Femur (tissue), 1 donor: ENCODE measurements around the gene PTGES2.
A peak's percentile ranks its signal among the peaks of the same experiment; 100 is the strongest.

Source experiments
- DNase-seq: peaks from one replicate; pipeline ENCODE4 v3.0.0-alpha.2; 2017

Gene PTGES2

DNA sequence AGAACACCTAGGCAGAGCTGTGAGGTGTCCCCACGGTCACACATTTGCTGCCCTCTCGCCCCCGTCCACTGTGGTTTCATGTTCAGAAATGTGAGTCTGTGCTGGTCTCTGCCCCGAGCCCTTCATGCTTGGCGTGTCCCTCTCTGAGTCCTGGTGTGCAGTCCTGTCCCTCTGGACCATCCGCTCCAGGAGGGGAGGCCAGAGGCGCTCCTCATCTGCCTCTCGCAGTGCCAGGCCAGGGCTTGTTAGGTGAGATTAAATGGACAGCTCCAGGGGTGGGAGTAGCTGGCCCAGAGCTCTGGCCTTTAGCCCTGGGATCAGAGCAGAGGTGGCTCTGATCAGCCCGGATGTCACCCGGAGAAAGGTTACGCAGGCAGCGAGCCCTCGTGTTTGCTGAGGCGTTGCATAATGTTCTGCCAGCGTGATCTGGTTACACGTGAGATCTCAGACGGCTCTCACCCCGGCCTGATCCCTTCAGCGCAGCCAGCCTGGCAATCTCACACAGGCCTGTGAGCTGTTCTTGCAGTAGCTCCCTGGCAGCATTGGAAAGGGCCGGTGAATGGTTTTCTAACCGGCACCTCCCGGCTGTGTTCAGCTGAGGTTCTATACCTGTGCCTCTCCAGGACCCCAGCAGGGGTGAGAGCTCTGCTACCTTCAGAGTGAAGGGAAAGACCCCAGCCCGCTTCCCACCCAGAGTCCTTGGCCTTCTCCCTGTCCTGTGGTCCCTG lies 24.5 kb downstream of the PTGES2 start:
- peak; percentile 18 for DNase-seq

DNA sequence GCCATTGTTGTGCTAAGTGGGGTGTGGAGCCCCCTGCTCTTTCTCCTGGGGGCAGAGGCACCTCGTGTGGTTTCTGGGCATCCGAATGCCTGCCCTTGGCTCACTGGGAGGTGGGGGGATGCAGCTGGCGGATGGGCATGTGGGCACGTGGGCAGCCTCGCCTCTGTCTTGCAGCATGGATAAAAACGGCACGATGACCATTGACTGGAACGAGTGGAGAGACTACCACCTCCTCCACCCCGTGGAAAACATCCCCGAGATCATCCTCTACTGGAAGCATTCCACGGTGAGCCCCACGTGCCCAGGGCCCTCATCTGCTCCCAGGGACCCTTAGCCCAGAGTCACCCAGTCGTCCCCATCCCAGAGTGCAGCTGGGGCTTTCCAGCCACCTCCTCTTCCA lies 25.3 kb downstream of the PTGES2 start:
- peak; percentile 18 for DNase-seq

DNA sequence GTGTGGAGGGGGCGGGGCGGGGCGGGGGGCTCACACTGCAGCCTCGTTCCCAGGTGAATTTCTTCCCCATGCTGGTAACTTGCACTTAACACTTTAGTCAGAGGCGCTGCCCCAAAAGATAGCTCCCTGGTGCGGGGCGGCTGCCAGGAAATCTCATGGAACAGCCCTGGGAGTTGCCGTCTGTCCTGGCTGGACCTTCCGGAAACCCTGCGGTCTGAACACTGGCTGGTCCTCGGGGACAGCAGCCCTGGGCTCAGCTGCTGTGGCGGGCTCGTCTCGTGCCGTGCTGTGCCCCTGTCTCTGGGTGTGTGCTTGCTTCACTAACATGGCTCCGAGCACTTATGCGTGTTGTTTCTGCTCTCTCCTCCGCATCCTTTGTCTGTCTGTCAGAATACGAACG lies 25.8 kb downstream of the PTGES2 start:
- DNase-seq, result peak; percentile 18

DNA sequence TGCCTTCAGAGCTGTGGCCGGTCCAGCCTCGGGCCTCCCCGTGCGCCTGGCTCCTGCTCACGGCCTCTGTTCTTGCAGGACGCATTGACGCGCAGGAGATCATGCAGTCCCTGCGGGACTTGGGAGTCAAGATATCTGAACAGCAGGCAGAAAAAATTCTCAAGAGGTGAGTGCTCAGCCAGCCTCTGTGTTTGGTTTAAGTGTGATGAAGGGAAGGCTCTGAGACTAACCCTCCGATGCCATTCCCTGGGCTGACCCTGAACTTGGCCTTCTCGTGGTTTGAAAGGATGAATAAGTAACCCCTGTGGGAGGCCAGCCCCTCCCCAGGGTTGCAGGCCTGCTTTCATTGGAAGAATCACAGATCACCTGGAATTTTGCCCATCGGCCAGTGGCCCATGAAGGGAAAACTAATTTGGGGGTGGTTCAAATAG lies 26.3 kb downstream of the PTGES2 start:
- peak; percentile 19 for DNase-seq

DNA sequence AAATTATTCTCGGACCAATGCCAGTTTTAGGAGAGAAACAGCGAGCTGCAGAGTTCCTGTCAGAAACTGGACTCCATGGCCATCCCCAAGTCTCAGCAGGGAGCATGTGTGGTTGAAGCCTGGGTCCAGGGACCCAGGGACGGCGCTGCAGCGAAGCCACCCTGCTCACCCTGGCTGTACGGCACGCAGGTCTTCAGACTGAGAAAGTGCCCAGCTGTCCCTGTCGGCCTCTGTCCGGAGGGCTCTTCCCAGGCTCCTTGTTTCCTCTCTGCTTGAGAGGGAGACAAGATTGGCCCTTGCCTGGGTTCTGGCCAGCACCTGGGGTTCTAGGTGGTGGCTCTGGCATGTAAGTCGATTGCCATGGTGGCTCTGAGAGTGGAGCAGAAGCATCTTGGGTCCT lies 26.9 kb downstream of the PTGES2 start:
- DNase-seq, result peak; percentile 23

DNA sequence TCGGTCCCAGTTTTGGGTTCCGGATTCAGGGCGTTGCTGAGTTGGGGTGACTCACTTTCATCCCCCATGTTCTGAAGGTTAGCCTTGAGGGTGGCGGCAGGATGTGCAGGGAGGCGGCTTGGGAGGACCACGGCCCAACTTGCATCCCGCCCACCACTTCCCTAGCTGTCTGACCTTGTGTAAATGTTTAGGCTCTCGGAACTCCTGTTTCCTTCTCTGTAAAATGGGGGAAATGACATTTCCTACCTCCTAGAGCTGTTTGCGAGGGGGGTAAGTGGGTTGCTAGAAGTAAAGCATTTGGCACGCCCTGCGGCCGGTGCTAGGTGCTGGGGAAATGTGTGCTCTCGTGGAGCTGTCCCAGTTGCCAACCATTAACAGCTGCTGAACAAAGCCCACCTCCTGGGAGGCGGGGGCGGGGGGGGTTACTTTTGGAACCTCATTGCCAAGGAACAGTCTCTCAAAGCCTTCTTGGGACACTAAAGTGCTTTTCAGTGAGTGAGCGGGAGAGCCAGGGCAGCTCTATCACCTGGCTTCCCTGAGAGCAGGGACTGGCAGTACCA lies 27.5 kb downstream of the PTGES2 start:
- DNase-seq, result peak; percentile 47

DNA sequence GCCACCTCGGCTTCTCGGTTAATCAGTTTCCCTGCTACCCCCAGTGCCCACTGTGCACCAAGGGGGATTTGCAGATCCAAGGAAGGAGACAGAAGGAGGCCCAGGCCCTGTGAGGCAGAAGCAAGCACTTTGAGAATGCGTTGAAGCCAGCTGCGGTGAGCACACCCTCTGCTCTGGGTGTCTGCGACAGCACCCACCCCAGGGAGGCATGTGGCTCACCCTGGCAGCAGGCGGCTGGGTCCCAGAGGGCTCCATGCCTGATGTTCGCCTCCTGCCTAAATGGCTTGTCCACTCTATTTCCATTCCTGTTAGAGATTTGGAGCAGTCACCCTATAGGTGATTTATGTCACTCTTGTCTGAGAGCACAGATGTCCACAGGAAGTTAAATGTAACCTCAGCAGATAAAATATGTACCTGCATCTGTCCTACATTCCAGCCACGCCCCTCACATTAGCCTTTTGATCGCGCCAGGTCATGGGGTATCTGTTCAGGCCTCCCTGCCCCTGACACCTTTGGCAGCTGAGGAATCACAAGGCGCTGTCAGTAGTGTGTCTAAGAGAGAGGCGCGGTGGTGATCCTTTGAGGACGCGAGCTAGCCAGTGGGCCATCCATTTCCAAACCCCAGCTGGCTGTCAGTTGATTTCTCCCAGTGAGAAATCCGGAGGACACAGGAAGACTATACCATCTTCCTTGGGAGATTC lies 28.1 kb downstream of the PTGES2 start:
- DNase-seq, result peak; percentile 43

DNA sequence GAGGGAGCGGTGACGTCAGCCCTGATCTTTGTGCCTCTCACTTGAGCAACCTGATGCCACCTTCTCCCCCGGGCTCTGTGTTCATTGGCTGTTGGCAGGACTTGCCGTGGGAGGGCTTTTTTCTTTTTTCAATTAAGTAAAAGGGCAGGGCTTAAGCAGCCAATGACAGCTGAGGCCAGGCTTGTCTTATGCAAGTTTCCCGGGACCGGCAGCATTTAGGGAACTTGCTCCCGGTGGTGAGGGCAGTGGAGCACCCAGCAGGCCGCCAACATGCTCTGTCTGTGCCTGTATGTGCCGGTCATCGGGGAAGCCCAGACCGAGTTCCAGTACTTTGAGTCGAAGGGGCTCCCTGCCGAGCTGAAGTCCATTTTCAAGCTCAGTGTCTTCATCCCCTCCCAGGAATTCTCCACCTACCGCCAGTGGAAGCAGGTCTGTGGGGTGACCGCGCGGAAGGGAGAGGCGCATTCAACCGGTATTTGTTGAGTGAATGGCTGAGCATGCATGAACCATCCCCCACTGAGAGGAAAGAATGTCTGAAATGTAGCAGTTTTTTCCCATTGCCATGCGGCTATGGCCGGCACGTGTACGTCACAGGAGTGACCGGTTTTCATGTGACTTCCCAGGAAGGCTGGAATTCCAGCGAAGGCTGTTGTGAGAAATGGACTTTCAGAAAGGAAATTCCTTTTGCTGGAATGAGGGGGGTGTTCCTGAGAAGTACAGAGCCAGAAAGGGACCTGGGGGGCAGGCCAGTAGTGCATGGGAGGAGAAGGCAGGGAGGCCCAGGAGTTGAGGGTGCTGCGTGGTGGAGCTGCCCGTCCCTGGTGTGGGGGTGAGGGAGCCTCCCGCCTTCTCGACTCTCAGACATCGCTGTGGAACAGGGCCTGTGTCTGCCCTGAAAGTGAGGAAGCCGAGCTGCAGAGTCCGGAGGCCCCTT lies 29.0 kb downstream of the PTGES2 start:
- peak; percentile 92 for DNase-seq

DNA sequence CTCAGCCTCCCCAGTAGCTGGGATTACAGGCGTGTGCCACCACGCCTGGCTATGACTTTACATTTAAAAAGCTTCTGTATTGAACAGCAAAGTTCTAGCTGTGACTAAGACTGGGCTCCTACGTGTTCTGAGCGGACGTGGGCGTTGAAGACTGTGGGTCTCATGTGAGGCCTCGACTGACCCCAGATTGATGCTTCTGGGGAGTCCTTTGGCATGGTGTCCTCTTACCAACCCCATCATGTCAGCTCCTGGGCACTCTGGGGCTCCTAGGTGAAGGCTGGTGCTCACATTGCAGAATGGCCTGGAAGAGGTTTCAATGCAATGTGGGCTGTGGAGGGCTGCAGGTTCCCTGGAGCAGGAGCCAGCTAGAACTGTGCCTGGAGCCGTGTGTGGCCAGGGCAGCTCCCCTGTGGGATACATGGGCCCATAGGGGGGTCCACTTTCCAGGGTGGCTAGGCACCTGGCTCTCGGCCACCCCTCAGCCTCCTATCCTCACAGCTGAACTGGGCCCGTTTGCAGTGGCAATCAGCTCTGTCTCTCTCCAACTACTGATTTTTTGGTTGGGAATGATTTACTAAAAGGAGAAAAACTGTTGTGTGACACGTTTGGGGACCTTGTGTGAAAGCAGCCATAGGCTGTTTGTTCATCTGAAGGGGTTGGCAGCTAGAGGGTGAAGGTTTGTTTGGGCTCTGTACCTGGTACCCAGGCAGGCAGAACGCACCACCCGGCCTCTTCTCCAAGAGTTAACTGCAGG lies 29.8 kb downstream of the PTGES2 start:
- DNase-seq, result no peak

DNA sequence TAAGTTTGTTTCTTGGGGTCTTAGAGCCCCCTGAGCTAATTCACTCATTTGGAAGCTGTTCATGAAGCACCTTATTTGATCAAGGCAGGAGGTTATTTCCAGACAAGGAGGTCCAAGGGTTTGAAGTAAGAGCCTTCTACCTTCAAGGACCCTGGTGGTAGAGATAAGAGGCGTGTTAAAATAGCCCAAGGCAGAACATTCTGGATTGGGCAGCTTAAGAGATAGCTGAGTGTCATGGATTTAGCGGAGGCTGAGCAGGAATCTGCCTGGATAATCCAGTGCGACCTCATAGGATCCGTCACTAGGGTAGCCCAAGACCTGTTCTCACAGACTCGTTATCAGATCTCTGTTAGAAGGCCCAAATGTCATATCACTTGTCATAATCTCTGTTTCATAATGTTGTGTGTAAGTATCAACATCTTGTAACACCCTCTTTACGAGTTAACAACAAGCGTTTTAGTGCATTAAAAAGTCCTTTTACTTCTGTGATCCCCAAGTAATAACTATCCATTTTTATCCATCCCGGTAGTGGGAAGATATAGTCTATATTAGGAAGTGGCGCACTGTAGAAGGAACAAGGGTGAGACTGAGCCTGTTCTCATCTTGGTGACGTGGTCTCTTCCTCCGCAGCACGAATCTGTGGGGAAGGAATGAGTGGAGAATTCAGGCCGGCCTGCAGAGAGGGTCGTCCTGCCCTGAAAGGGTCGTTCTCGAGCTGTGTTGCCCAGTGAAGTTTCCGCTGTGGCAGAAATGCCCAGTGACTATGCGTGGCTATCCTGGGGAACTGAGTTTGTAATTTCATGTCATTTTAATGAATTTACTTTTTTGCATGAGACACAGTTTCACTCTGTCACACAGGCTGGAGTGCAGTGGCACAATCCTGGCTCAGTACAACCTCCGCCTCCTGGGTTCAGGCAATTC lies 30.7 kb downstream of the PTGES2 start:
- no peak for DNase-seq

DNA sequence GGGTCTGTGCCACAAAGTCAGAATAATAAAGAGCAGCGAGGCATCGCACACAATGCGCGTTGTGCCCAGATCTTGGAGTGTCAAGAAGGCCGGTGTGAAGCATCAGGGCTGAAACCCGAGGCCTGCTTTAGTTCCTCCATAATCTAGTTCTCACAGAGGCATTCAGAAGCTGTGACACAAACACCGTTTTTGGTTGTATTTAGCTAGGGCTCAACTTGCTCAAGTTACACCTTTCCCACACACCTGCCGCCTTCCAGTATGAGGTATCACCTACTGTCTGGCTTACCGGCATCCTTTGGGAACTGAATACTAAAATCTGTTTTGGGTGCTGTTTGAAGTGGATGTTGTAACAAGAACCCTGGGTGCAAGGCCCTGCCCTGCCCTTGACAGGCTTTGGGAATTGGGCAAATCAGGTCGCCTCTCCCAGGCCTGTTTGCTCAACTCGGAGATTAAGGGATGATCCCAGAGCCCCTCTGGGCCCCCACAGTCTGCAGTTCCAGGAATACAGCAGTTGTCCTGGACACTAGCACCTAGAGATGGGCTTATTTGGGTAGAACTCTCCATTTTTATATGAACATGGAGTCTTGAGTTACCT lies 32.5 kb downstream of the PTGES2 start:
- DNase-seq, result no peak

DNA sequence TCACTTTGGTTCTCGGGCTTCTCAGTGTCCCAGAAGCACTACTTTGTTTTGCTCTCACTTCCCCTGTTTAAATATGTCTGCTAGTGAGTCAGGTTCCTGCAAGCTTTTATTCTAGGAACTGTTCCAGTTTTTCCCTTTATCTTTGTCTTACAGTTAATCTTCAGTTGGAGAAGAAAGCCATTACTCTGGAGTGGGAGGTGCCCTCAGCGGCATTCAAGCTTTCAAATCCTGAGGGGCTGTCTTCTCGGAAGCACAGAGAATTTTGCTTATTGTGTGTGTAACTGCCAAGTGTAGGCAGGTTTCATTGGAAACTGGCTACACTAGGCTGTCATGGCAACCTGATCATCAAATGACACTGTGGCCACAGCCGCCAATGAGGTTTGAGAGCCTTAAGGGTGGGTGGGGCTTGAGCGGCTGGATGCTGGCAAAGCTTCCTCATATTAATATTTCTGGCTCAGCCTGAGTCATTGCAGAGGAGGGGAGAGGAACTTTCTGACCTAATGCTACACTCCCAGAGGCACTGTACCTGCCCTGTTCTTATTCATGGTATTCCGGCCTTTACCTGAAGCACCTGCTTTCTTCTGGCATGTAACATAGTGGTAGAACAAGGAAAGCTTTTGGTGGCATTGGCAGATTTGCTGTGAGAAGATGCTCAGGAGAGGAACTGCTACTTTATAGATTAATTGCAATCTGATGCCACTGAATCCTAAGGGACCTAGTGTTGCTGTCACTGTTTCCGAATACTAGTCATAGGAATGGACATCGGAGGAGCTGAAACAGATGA lies 33.2 kb downstream of the PTGES2 start:
- peak; percentile 97 for DNase-seq

DNA sequence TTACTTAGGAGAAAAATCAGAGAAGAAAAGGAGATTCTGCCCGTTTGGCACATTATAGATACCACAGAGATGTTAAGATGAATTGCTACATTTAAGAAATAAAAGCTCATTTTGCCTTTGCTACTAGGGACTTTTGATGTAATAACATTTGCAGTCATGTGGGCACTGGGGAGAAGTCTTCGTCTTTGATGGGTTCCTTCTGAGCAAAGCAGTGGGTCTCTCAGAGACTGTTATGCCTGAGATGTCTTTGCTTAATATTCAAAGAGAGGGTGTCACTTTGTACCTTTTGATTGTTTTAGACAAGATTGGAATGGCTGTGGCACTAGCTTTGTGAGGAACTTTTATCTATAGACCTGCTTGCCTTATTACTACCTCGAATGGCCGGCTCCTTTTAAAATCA lies 34.5 kb downstream of the PTGES2 start:
- no peak for DNase-seq

DNA sequence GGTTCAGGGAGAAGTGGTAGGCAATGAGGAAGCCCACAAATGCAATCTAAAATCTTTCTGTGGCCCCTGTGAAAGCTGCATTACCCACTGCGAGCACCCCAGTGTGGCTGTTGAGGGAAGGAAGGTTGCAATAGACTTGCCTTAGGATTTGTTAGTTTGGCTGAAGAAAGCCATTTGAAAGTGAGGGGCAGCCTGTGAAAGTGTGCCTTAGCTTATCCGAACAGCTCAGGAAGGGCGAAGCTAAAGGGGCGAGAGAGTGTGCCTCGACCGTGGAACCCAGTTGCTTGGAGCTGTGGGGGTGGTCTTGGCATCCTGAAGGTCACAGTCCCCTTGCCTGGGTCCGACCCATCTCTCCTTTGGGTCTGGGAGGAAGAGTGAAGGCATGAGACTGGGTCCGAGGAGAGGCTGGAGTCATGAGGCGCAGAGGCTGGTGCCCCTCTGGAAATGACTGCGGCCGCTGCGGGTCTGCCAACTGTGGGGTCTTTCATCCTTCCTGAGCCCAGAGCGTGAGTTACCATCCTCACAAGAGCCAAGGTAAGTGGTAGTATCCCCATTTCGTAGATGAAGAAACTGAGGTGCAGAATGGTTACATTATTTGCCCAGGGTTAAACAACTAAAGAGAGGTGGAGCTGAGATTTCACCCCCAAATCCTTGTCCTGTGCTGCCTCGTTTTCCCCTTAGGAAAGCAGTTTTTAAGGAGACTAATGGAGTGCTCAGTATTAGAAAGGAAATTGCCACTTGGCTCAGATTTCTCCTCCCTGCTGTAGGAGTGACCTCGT lies 35.1 kb downstream of the PTGES2 start:
- DNase-seq, result no peak

DNA sequence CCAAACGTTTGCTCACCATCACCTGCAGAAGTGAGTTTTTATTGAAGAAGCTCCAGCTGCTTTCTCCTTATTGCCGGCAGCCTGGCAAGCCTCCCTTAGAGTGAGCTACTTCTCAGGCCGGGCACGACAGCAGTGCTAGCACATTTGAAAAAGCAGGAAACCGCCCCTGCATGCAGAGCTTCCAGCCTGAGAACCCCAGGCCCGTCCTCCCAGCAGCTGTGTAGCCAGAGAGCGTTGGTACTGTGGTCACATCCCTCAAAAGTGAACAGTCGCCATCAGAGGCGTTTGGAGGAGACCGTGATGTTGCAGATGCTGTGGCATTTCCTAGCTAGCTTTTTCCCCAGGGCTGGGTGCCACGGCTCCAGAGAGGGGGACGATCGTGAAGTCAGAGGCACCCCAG lies 36.0 kb downstream of the PTGES2 start:
- no peak for DNase-seq

DNA sequence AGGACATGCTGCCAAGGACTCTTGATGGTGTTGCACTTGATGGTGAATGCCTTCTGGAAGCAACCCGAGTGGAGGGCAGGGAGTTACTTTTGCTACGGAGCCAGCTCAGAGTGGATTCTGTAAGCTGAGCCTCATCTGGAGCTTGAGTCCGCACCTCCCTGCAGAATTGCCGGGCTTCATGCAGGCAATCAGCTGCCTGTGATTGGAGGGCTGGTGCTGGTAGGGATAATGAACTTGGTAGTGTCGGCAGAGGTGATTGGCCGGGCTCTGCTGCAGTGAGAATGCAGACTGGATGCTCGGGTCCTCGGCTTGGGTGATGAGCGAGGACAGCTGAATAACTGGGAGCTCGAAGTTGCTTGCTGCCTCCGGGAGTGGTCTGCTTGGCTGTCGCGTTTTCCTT lies 36.4 kb downstream of the PTGES2 start:
- peak; percentile 96 for DNase-seq

DNA sequence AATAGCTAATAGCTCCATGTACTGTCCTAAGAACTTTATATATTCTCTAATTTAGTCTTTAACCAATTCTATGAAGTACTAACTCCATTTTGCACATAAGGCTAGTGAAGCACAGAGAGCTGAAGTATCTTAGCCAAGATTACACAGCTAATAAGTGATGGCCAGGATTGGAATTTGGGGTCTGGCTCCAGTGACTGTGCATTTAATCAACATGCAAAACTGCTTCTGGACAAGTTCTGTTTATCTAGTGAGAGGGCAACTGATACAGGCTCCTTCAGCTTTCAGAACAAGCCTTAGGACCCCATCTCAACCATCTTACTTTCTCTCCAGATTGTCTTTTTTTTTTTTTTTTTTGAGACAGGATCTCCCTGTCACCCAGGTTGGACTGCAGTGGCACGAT lies 38.2 kb downstream of the PTGES2 start:
- no peak for DNase-seq

DNA sequence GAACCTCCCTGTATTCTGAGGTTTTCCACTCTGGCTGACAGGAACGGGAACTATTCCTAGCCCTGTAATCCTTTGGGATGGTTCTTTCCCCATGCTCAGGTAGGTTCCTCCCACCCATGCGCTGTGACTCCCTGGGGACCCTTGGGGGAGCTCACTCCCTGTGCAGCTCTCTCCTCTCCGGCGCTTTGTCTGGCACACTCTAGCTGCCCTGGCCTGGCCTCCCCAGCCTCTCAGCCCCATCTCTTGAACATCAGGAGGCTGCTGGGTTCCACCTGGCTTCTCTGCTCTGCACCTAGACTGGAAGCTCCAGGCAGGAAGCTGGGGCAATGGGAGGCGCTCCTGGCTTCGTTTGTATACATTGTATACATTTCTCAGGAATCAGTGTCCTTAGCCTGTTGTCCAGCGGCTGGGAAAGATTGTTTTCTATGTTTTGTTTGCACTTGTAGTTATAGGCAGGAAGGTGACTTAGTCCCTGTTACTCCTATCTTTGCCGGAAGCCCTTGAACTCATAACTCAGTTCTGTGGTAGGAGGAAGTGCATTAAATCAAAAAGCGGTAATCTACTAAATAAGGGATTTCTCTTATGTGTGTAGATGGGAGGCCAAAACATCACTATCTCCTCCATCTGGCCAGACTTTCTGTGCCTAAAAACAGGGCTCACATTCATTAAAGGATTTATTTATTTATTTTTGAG lies 39.1 kb downstream of the PTGES2 start:
- DNase-seq, result no peak

DNA sequence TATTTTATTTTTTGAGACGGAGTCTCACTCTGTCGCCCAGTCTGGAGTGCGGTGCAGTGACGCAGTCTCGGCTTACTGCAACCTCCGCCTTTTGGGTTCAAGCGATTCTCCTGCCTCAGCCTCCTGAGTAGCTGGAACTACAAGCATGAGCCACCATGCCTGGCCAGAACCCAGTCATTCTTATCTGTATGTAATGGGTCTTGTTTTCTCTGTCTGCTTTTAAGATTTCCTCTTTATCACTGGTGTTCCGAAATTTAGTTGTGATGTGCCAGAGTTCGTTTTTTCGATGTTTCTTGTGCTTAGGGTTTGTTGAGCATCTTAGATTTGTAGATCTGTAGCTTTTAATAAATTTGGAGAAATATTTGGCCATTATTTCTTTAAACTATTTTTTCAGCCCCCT lies 40.3 kb downstream of the PTGES2 start:
- no peak for DNase-seq
